NCI-H1048 (cell line): ENCODE data around the gene RNF207.
"Not testable (repeated sequence)": the region's sequence is repeated elsewhere in the genome, so short reads cannot be mapped to it uniquely, and the experiment has no call there.

Experiments
- DNase-seq: peaks from one replicate; lab custom pipeline; 2025; lab: John Stamatoyannopoulos, UW

The RNF207 gene

GRCh38 chr1:6200188-6200809, 5.6 kb upstream of the RNF207 start:
- DNase-seq: no peak

GRCh38 chr1:6202256-6202655, 3.7 kb upstream of the RNF207 start:
- DNase-seq: no peak

GRCh38 chr1:6206520-6206855, 569 bp downstream of the RNF207 start:
- DNase-seq: no peak

GRCh38 chr1:6207075-6207885, 1.4 kb downstream of the RNF207 start:
- DNase-seq: no peak

- no peak for DNase-seq
These were observed 2.0 kb downstream of the RNF207 start for GRCh38 chr1:6207921-6208320.

GRCh38 chr1:6208723-6209660, 3.1 kb downstream of the RNF207 start:
- no peak for DNase-seq

DNA sequence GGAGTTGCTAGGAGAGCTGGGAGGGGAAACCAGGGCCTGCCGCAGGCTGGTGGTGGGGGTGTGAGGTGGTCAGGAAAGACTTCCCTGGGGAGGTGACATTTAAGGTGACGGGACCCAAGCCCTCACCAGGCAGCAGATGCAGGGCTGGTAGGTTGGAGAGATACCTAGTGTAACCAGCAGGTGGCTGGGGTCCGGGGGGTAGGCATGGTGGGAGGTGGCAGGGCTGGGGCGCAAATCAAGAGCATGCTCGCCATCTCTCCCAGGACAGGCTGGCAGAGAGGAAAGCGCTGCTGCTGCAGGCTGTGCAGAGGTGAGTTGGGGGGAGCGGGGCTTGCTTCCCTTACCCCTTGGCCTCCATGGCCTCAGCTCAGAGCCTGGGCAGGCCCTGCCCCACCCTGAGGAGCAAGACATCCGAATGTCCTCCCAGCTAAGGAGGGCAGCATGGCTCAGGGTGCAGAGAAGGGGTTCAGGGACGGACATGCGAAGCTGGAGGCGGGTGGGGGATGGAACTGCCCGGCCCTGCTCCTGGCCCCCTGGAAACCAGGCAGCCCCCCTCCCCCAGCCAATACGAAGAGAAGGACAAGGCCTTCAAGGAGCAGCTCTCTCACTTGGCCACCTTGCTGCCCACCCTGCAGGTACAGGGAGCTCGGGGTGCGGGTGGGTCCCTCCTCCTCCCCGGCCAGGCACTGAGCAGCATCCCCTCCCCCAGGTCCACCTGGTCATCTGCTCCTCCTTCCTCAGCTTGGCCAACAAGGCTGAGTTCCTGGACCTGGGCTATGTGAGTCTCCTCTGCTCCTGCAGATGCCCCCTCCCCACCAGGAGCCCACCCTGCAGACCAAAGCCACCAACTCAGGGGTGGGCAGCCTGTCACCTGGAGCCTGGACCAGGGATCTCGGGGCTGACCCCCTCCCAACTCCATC, 4.0 kb downstream of the RNF207 start:
- no peak for DNase-seq

GRCh38 chr1:6210591-6211355, 4.9 kb downstream of the RNF207 start:
- DNase-seq: no peak

- DNase-seq: no peak
These were observed 5.8 kb downstream of the RNF207 start for GRCh38 chr1:6211731-6212130.

DNA sequence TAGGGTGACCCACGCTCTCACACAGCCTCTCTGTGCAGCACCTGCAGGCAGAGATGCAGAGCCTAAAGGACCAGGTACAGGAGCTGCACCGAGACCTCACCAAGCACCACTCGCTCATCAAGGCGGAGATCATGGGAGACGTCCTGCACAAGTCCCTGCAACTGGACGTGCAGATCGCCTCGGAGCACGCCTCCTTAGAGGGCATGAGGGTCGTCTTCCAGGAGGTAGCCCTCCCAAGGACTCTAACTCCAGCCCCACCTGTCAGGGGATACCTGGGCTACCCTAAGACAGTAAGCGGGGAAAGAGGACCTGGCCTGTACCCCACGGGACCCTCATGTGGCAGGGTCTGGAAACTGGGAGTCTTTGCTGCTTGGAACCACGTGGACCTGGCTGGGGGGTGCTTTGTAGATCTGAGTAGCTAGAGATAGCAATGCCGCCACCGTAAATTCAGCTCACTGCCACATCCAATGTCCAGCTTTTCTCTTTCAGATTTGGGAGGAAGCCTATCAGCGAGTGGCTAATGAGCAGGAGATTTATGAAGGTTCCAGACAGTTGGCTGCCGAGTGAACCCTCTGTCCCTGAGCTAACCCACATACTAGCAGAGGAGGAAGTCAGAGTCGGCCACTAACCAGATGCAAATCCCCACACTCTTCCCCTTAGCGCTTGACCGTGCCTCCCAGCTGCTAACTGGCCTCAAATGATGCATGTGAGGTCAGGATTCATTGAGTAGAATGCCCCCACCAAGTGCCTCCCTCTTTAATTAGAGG, 6.5 kb downstream of the RNF207 start:
- DNase-seq: no peak

DNA sequence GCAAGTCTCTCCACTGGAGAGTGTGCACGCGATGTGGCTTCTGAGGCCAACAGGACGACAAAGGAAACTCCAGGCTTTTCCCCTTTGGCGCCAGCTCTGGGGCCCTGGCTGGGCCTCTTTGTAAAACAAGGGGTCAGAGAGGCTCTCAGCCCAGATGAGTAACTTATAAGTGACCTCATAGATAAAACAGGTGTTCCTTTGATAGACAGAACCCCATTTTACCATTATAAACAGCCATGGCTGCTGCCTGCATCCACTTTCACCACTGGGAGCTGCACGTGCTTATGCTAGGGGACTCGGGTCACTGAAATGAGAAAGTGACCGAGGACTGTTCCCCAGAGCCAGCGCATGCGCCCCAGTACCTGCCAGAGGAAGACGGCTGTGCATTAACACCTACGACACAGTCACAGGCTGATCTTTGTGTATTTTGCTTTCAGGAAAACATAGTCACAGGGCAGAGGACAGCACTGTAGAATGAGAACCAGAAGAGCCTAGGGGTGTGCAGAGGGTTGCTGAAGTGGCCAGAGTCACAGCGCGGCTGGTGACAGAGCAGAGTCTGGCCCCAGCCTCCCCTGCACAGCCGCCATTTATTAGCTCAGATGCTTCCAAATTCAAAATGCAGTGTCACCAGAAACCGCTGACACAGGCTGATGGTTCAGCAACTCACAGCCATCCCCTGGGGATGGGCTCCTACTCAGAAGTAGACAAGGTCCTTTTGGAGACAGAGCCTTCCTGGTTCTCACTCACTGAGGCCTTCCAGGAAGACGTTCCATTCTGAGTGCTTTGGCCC, 12.7 kb downstream of the RNF207 start:
- no peak for DNase-seq

DNA sequence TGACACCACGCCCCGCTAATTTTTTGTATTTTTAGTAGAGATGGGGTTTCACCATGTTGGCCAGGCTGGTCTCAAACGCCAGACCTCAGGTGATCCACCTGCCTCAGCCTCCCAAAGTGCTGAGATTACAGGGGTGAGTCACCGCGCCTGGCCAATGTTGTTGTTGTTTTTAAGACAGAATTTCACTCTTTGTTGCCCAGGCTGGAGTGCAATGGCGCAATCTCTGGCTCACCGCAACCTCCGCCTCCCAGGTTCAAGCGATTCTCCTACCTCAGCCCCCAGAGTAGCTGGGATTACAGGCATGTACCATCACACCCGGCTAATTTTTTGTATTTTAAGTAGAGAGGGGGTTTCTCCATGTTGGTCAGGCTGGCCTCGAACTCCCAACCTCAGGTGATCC, 13.7 kb downstream of the RNF207 start:
- DNase-seq: not testable (repeated sequence)

- no peak for DNase-seq
These were observed 14.3 kb downstream of the RNF207 start for GRCh38 chr1:6220236-6220635.

GRCh38 chr1:6221210-6221784, 15.4 kb downstream of the RNF207 start:
- DNase-seq: no peak

DNA sequence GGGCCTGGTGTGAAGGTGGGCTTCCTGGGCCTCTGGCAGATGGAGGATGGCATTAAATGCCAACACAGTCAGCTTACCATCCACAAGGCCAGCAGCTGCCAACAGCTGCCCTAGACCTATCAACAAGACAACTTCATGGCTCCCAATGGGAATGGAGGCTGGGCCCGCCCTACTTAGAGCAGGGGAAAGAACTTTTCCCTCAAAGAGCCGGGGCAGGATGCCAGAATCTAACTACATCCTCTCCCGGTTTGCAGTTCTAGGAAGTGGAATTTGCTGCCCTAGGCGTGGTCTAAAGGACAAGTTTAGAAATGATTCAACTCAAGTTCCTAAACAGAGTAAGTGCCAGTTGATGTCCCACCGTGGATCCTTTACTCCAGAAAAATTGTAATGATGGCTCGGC, 16.7 kb downstream of the RNF207 start:
- DNase-seq: no peak

DNA sequence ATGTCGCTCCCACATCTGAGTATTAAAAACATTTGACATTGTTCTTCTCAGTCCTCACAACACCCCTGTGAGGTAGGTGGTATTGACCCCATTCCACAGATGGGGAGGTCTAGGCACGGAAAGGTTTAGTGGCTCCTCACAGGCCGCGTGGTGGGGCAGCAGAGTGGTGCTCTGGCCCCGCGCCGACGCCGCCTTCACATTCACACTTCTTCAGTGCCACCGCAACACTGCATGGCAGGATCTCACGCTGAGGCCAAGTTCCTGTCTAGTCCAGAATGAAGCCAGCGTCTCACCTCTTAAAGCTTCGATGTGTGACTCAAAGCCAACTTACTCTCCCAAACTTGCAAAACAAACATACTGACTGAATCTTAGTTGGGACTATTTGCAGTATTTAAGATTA, 17.7 kb downstream of the RNF207 start:
- DNase-seq: no peak

GRCh38 chr1:6224718-6225117, 18.8 kb downstream of the RNF207 start:
- DNase-seq: no peak

- no peak for DNase-seq
These were observed 19.7 kb downstream of the RNF207 start for GRCh38 chr1:6225651-6226050.

- no peak for DNase-seq
These were observed 27.5 kb downstream of the RNF207 start for GRCh38 chr1:6233376-6233775.
